GM06990 (cell line): ENCODE measurements around the gene AIDA.

Experiments used
- DNase-seq: peaks from one replicate; pipeline ENCODE4 v3.0.0-alpha.2; 2011; ENCODE audit not compliant: insufficient read length; ENCODE audit errors: extremely low read depth
- H3K27me3 ChIP-seq: replicated peaks from 2 replicates; pipeline ENCODE4 v1.6.0; 2011; ENCODE audit warnings: low read length; ENCODE audit not compliant: control insufficient read depth, insufficient read depth
- H3K36me3 ChIP-seq: 2 replicates; pipeline ENCODE4 v1.5.1; 2011; ENCODE audit warnings: low read length; ENCODE audit not compliant: control insufficient read depth, insufficient read depth
- H3K4me3 ChIP-seq: replicated peaks from 2 replicates; pipeline ENCODE4 v1.5.1; 2011; ENCODE audit warnings: low read depth, mild to moderate bottlenecking, control low read depth, low read length
- CTCF ChIP-seq: IDR thresholded peaks from 2 replicates; pipeline ENCODE4 v1.5.1; 2011; ENCODE audit warnings: low read length, control low read depth, mild to moderate bottlenecking, inconsistent platforms; ENCODE audit not compliant: insufficient read depth, poor library complexity, severe bottlenecking

The AIDA gene

GRCh38 chr1:222712253-222713090 lies at the start of gene AIDA, which contains the start of gene BROX:
Gene AIDA (minus strand): TSS chr1:222712491. CDS start chr1:222712317, 174 bp downstream.
Gene BROX (plus strand): TSS chr1:222712564. CDS start chr1:222715700, 3,136 bp downstream.
- no peak for TF ChIP-seq CTCF
- Histone ChIP-seq H3K36me3 (peaks cover 2% of the 10 kb centered on the region), H3K27me3 (no peaks in the 10 kb centered on the region), H3K4me3 (peak within 1 kb of the TSS; percentile 93)
- DNase-seq: peak; percentile 91

GRCh38 chr1:222761083-222761482 lies 48.8 kb upstream of the AIDA start:
- Histone ChIP-seq H3K36me3 (no peaks in the 10 kb centered on the region), H3K4me3 (no peak overlapping the region), H3K27me3 (no peaks in the 10 kb centered on the region)
- no peak for TF ChIP-seq CTCF
- no peak for DNase-seq

GRCh38 chr1:222759451-222760035 lies 47.3 kb upstream of the AIDA start:
- Histone ChIP-seq H3K36me3 (no peaks in the 10 kb centered on the region), H3K27me3 (no peaks in the 10 kb centered on the region), H3K4me3 (no peak overlapping the region)
- no peak for DNase-seq
- no peak for TF ChIP-seq CTCF

- H3K4me3 ChIP-seq: no peak overlapping the region
- no peak for DNase-seq
- TF ChIP-seq CTCF: no peak
Measured at GRCh38 chr1:222757646-222758268, 45.5 kb upstream of the AIDA start.

GRCh38 chr1:222754366-222755139 lies 42.3 kb upstream of the AIDA start:
- TF ChIP-seq CTCF: no peak
- no peaks in the 10 kb centered on the region for H3K36me3 ChIP-seq
- no peak for DNase-seq
- no peak overlapping the region for H3K4me3 ChIP-seq
- no peaks in the 10 kb centered on the region for H3K27me3 ChIP-seq

More at GRCh38 chr1:222757646-222758268, 45.5 kb upstream of the AIDA start:
- H3K27me3 ChIP-seq: no peaks in the 10 kb centered on the region
- H3K36me3 ChIP-seq: no peaks in the 10 kb centered on the region
